Liver (tissue), 9 donors: Measurements from ENCODE around the gene ANKRD33B. TPM values are rescaled to one million over a fixed set of nuclear protein-coding genes. Genes with fewer than 3 reads are reported as not detected.

ENCODE experiments used
- DNase-seq: peaks from one replicate; pipeline ENCODE4 v3.0.0-alpha.2; 2017; ENCODE audit warnings: low spot score
- H3K27ac ChIP-seq, 2 donors: one replicate each; pipeline ENCODE4 v1.7.0; 2013; ENCODE audit warnings: inconsistent platforms in 2 of 2, low read length in 2 of 2, control low read depth in 1 of 2, low read depth in 1 of 2, mild to moderate bottlenecking in 1 of 2
- H3K27me3 ChIP-seq, 4 donors: one replicate each; pipeline versions ENCODE4 v1.6.1 to v1.7.0; 2013; ENCODE audit warnings: low read length in 3 of 4, inconsistent platforms in 1 of 4, mild to moderate bottlenecking in 1 of 4, moderate library complexity in 1 of 4; ENCODE audit not compliant: control insufficient read depth in 4 of 4, insufficient read depth in 4 of 4
- H3K36me3 ChIP-seq, 4 donors: one replicate each; pipeline versions ENCODE4 v1.6.1 to v1.7.0; 2013; ENCODE audit warnings: low read length in 3 of 4, mild to moderate bottlenecking in 3 of 4, low read depth in 1 of 4, moderate library complexity in 1 of 4; ENCODE audit not compliant: control insufficient read depth in 4 of 4, insufficient read depth in 3 of 4
- H3K4me1 ChIP-seq, 4 donors: one replicate each; pipeline versions ENCODE4 v1.6.1 to v1.7.0; 2013; ENCODE audit warnings: low read length in 3 of 4, mild to moderate bottlenecking in 3 of 4, moderate library complexity in 1 of 4; ENCODE audit not compliant: control insufficient read depth in 4 of 4, insufficient read depth in 4 of 4
- H3K4me3 ChIP-seq, 3 donors: one replicate each; pipeline versions ENCODE4 v1.6.1 to v1.7.0; 2013; ENCODE audit warnings: low read length in 3 of 3, control low read depth in 1 of 3, low read depth in 1 of 3, mild to moderate bottlenecking in 1 of 3
- H3K9ac ChIP-seq, 2 donors: one replicate each; pipeline ENCODE4 v1.7.0; 2013; ENCODE audit warnings: low read length in 2 of 2, mild to moderate bottlenecking in 2 of 2, moderate library complexity in 2 of 2, control low read depth in 1 of 2, low read depth in 1 of 2
- H3K9me3 ChIP-seq, 4 donors: one replicate each; pipeline versions ENCODE4 v1.6.1 to v1.7.0; 2013; ENCODE audit warnings: low read length in 3 of 4; ENCODE audit not compliant: control insufficient read depth in 4 of 4
- ATF3 ChIP-seq: IDR thresholded peaks from 2 replicates; pipeline ENCODE4 v1.6.1; 2016; ENCODE audit warnings: antibody characterized with exemption
- CTCF ChIP-seq: fragments of 150-350 bp; IDR thresholded peaks from 2 replicates; pipeline ENCODE4 v1.5.1; 2017; ENCODE audit warnings: improper control_type of control experiment, low read depth, low read length; ENCODE audit not compliant: missing input control
- EGR1 ChIP-seq, 2 donors: IDR thresholded peaks; 2 replicates each; pipeline ENCODE4 v1.6.1; 2016 to 2018; ENCODE audit warnings: antibody characterized with exemption in 2 of 2, low read depth in 2 of 2
- HNF4A ChIP-seq, 2 donors: conservative IDR thresholded peaks; 2 replicates each; pipeline ENCODE4 v1.6.1; 2016; ENCODE audit warnings: antibody characterized with exemption in 2 of 2, mild to moderate bottlenecking in 2 of 2
- HNF4G ChIP-seq: IDR thresholded peaks from 2 replicates; pipeline ENCODE4 v1.6.1; 2016; ENCODE audit warnings: antibody characterized with exemption
- JUND ChIP-seq, 2 donors: IDR thresholded peaks; 2 replicates each; pipeline ENCODE4 v1.6.1; 2016; ENCODE audit warnings: antibody characterized with exemption in 2 of 2
- MAX ChIP-seq: IDR thresholded peaks from 2 replicates; pipeline ENCODE4 v1.6.1; 2016; ENCODE audit warnings: antibody characterized with exemption
- NR2F2 ChIP-seq: IDR thresholded peaks from 2 replicates; pipeline ENCODE4 v1.6.1; 2016; ENCODE audit warnings: antibody characterized with exemption
- RAD21 ChIP-seq, 2 donors: IDR thresholded peaks; 2 replicates each; pipeline ENCODE4 v1.6.1; 2016; ENCODE audit warnings: antibody characterized with exemption in 2 of 2, mild to moderate bottlenecking in 2 of 2
- REST ChIP-seq: IDR thresholded peaks from 2 replicates; pipeline ENCODE4 v1.6.1; 2016; ENCODE audit warnings: antibody characterized with exemption, mild to moderate bottlenecking
- RXRA ChIP-seq, 2 donors: IDR thresholded peaks; 2 replicates each; pipeline ENCODE4 v1.6.1; 2017 to 2018; ENCODE audit warnings: antibody characterized with exemption in 2 of 2, mild to moderate bottlenecking in 1 of 2
- SP1 ChIP-seq: IDR thresholded peaks from 2 replicates; pipeline ENCODE4 v1.6.1; 2018; ENCODE audit warnings: antibody characterized with exemption, mild to moderate bottlenecking
- TAF1 ChIP-seq: conservative IDR thresholded peaks from 2 replicates; pipeline ENCODE4 v1.6.1; 2016; ENCODE audit warnings: antibody characterized with exemption, mild to moderate bottlenecking
- YY1 ChIP-seq: IDR thresholded peaks from 2 replicates; pipeline ENCODE4 v1.6.1; 2016; ENCODE audit warnings: antibody characterized with exemption, mild to moderate bottlenecking
- ZBTB33 ChIP-seq: IDR thresholded peaks from 2 replicates; pipeline ENCODE4 v1.6.1; 2016; ENCODE audit warnings: antibody characterized with exemption
- WGBS: extraction: QIAGEN DNeasy Blood & Tissue Kit; methylation state at CpG from one replicate; pipeline ENCODE4 v1.1.7; 2013; 5-methylcytosine and 5-hydroxymethylcytosine counted together
- polyA plus RNA-seq, 2 donors: library from polyadenylated mRNA; stranded (reverse) in 1 of 2; unstranded in 1 of 2; fragments of 200-250 nt in 1 of 2; fragments of >200 nt in 1 of 2; fragmentation: Nextera tagmentation in 1 of 2; extraction: Ambion mirVana in 1 of 2; gene quantifications; one replicate each; pipeline versions ENCODE4 v1.2.1 to v1.2.3, GENCODE V29; 2013 to 2015
- total RNA-seq, 2 donors: library from RNA; depleted of rRNA; stranded (reverse); fragments of >200 nt; gene quantifications; one replicate each; pipeline ENCODE4 v1.2.3, GENCODE V29; 2014
- donor health status: healthy.
- donor health status: healthy.
- donor health status: healthy.
- donor health status: healthy.
- donor health status: healthy.

Gene ANKRD33B
- total and polyA plus RNA-seq, 4 donors: 0.09 to 1.9 (median 0.25) TPM; not detected in 1

GRCh38 chr5:10662661-10663488 lies 99.0 kb downstream of the ANKRD33B start:
- Histone ChIP-seq H3K36me3 (no peaks in the 10 kb centered on the region), H3K27ac (peak overlapping the region in 1 of 2 donors; percentile 70), H3K4me1 (peaks cover 5 to 13% (median 7%) of the 10 kb centered on the region in 4 donors), H3K9me3 (no peaks in the 10 kb centered on the region), H3K27me3 (no peaks in the 10 kb centered on the region), H3K9ac (no peak overlapping the region), H3K4me3 (no peak overlapping the region)
- TF ChIP-seq EGR1 (IDR thresholded peaks at IDR 0.05; ENCODE audit: low read depth in 2 of 2) (no peak), REST (no peak), JUND (IDR thresholded peaks at IDR 0.05) (no peak), CTCF (no peak), RAD21 (IDR thresholded peaks at IDR 0.05) (no peak), TAF1 (no peak), SP1 (no peak), NR2F2 (no peak), ATF3 (no peak), HNF4G (no peak), RXRA (IDR thresholded peaks at IDR 0.05) (no peak), YY1 (no peak), ZBTB33 (no peak), HNF4A (conservative IDR thresholded peaks at IDR 0.05) (no peak), MAX (no peak)
- 91% methylated on average over 10 of the region's 10 CpGs for WGBS
- DNase-seq: no peak
